Liver (tissue), 3 donors: ENCODE measurements around the gene C19orf44.

Source experiments
- FOXA1 ChIP-seq: IDR thresholded peaks from 2 replicates; pipeline ENCODE4 v1.6.1; 2016; ENCODE audit warnings: antibody characterized with exemption
- RAD21 ChIP-seq, 2 donors: IDR thresholded peaks; 2 replicates each; pipeline ENCODE4 v1.6.1; 2016; ENCODE audit warnings: antibody characterized with exemption in 2 of 2, mild to moderate bottlenecking in 2 of 2
- TAF1 ChIP-seq: conservative IDR thresholded peaks from 2 replicates; pipeline ENCODE4 v1.6.1; 2016; ENCODE audit warnings: antibody characterized with exemption, mild to moderate bottlenecking
- TF ChIP-seq, protein P1 (sequence below): IDR thresholded peaks from 2 replicates; pipeline ENCODE4 v1.6.1; 2016; ENCODE audit warnings: antibody characterized with exemption
- TF ChIP-seq, protein P2 (sequence below): fragments of 150-350 bp; IDR thresholded peaks from 2 replicates; pipeline ENCODE4 v1.5.1; 2017; ENCODE audit warnings: improper control_type of control experiment, low read depth, low read length; ENCODE audit not compliant: missing input control
- TF ChIP-seq, protein P3 (sequence below): IDR thresholded peaks from 2 replicates; pipeline ENCODE4 v1.6.1; 2016; ENCODE audit warnings: antibody characterized with exemption, mild to moderate bottlenecking
- TF ChIP-seq, protein P4 (sequence below): IDR thresholded peaks from 2 replicates; pipeline ENCODE4 v1.6.1; 2016; ENCODE audit warnings: antibody characterized with exemption
- donor health status: healthy.
- donor health status: healthy.

DNA sequence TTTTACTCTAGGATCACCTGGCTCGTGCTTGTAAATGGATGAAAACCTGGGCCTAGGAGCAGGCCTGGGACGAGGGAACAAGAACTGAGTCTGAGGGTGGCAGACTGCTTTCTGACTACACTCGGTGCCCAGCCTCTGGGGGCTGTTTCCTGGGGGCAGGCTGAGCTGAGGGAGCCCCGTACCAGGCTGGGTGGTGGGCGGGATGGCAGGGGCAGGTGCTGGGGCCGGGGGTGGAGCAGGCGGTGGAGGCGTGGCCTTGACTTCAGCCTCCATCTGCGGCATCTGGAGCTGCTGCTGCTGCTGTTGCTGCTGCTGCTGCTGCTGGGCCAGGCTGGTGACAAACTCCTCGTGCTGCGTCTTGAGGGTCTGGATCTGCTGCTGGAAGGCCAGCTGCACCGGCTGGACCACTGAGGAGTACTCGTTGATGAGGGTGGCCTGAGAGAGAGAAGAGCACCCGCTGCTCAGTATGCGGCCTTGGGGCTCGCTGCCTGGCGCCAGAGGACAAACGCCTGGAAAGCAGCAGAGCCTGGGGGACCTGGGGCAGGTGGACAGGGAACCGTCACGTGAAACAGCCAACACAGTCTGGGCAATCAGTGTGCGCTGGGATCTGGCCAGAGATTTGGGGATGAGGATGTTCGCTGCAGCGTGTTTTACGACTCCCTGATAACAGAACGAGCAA, 33.4 kb downstream of the C19orf44 start:
- TF ChIP-seq TAF1: no peak
- no peak for TF ChIP-seq RAD21 (IDR thresholded peaks at IDR 0.05)
- TF ChIP-seq, protein P1, sequence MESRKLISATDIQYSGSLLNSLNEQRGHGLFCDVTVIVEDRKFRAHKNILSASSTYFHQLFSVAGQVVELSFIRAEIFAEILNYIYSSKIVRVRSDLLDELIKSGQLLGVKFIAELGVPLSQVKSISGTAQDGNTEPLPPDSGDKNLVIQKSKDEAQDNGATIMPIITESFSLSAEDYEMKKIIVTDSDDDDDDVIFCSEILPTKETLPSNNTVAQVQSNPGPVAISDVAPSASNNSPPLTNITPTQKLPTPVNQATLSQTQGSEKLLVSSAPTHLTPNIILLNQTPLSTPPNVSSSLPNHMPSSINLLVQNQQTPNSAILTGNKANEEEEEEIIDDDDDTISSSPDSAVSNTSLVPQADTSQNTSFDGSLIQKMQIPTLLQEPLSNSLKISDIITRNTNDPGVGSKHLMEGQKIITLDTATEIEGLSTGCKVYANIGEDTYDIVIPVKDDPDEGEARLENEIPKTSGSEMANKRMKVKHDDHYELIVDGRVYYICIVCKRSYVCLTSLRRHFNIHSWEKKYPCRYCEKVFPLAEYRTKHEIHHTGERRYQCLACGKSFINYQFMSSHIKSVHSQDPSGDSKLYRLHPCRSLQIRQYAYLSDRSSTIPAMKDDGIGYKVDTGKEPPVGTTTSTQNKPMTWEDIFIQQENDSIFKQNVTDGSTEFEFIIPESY: no peak
- no peak for TF ChIP-seq FOXA1
- TF ChIP-seq, protein P2, sequence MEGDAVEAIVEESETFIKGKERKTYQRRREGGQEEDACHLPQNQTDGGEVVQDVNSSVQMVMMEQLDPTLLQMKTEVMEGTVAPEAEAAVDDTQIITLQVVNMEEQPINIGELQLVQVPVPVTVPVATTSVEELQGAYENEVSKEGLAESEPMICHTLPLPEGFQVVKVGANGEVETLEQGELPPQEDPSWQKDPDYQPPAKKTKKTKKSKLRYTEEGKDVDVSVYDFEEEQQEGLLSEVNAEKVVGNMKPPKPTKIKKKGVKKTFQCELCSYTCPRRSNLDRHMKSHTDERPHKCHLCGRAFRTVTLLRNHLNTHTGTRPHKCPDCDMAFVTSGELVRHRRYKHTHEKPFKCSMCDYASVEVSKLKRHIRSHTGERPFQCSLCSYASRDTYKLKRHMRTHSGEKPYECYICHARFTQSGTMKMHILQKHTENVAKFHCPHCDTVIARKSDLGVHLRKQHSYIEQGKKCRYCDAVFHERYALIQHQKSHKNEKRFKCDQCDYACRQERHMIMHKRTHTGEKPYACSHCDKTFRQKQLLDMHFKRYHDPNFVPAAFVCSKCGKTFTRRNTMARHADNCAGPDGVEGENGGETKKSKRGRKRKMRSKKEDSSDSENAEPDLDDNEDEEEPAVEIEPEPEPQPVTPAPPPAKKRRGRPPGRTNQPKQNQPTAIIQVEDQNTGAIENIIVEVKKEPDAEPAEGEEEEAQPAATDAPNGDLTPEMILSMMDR: no peak
- TF ChIP-seq, protein P3, sequence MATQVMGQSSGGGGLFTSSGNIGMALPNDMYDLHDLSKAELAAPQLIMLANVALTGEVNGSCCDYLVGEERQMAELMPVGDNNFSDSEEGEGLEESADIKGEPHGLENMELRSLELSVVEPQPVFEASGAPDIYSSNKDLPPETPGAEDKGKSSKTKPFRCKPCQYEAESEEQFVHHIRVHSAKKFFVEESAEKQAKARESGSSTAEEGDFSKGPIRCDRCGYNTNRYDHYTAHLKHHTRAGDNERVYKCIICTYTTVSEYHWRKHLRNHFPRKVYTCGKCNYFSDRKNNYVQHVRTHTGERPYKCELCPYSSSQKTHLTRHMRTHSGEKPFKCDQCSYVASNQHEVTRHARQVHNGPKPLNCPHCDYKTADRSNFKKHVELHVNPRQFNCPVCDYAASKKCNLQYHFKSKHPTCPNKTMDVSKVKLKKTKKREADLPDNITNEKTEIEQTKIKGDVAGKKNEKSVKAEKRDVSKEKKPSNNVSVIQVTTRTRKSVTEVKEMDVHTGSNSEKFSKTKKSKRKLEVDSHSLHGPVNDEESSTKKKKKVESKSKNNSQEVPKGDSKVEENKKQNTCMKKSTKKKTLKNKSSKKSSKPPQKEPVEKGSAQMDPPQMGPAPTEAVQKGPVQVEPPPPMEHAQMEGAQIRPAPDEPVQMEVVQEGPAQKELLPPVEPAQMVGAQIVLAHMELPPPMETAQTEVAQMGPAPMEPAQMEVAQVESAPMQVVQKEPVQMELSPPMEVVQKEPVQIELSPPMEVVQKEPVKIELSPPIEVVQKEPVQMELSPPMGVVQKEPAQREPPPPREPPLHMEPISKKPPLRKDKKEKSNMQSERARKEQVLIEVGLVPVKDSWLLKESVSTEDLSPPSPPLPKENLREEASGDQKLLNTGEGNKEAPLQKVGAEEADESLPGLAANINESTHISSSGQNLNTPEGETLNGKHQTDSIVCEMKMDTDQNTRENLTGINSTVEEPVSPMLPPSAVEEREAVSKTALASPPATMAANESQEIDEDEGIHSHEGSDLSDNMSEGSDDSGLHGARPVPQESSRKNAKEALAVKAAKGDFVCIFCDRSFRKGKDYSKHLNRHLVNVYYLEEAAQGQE: no peak
- TF ChIP-seq, protein P4, sequence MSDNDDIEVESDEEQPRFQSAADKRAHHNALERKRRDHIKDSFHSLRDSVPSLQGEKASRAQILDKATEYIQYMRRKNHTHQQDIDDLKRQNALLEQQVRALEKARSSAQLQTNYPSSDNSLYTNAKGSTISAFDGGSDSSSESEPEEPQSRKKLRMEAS: no peak
